Measurements from ENCODE around the gene IL34. TPM values are rescaled to one million over a fixed set of nuclear protein-coding genes. Genes with fewer than 3 reads are reported as not detected.

IL34 gene
- polyA plus RNA-seq, 1 experiment: 0.70 TPM

GRCh38 chr16:70674221-70675014 lies 28.1 kb downstream of the IL34 start:
- POLR2A ChIA-PET: no interaction called here
- DNase-seq (ENCODE audit: low read depth): no peak
- TF ChIP-seq, protein P1, sequence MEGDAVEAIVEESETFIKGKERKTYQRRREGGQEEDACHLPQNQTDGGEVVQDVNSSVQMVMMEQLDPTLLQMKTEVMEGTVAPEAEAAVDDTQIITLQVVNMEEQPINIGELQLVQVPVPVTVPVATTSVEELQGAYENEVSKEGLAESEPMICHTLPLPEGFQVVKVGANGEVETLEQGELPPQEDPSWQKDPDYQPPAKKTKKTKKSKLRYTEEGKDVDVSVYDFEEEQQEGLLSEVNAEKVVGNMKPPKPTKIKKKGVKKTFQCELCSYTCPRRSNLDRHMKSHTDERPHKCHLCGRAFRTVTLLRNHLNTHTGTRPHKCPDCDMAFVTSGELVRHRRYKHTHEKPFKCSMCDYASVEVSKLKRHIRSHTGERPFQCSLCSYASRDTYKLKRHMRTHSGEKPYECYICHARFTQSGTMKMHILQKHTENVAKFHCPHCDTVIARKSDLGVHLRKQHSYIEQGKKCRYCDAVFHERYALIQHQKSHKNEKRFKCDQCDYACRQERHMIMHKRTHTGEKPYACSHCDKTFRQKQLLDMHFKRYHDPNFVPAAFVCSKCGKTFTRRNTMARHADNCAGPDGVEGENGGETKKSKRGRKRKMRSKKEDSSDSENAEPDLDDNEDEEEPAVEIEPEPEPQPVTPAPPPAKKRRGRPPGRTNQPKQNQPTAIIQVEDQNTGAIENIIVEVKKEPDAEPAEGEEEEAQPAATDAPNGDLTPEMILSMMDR (IDR thresholded peaks at IDR 0.05; ENCODE audit: insufficient read depth, low read depth, low read length): no peak
- CTCF ChIA-PET: interaction anchor here (1.5 to 1.6 kb wide), 2 partner anchors 97 to 103 kb away, joined by 4 to 5 read pairs; no protein-coding TSS in a partner anchor
- no peaks in the 10 kb centered on the region for H3K27me3 ChIP-seq (ENCODE audit: control insufficient read depth, insufficient read depth, low read length)
- peaks cover 56% of the 10 kb centered on the region for H3K36me3 ChIP-seq (ENCODE audit: control insufficient read depth, insufficient read depth, low read length)
- no peak overlapping the region for H3K4me3 ChIP-seq (ENCODE audit: low read depth, low read length)

- POLR2A ChIA-PET: no interaction called here
- CTCF ChIA-PET: interaction anchor here (0.9 to 11.1 kb wide), 3 partner anchors 11 to 101 kb away, joined by 3 to 117 read pairs (median 5); no protein-coding TSS in a partner anchor
- TF ChIP-seq, protein P1 (IDR thresholded peaks at IDR 0.05; ENCODE audit: insufficient read depth, low read depth, low read length): no peak
- Histone ChIP-seq H3K27me3 (ENCODE audit: control insufficient read depth, insufficient read depth, low read length) (no peaks in the 10 kb centered on the region), H3K36me3 (ENCODE audit: control insufficient read depth, insufficient read depth, low read length) (peaks cover 61% of the 10 kb centered on the region), H3K4me3 (ENCODE audit: low read depth, low read length) (no peak overlapping the region)
- no peak for DNase-seq (ENCODE audit: low read depth)
Observed at GRCh38 chr16:70675851-70676513, 29.6 kb downstream of the IL34 start.

DNA sequence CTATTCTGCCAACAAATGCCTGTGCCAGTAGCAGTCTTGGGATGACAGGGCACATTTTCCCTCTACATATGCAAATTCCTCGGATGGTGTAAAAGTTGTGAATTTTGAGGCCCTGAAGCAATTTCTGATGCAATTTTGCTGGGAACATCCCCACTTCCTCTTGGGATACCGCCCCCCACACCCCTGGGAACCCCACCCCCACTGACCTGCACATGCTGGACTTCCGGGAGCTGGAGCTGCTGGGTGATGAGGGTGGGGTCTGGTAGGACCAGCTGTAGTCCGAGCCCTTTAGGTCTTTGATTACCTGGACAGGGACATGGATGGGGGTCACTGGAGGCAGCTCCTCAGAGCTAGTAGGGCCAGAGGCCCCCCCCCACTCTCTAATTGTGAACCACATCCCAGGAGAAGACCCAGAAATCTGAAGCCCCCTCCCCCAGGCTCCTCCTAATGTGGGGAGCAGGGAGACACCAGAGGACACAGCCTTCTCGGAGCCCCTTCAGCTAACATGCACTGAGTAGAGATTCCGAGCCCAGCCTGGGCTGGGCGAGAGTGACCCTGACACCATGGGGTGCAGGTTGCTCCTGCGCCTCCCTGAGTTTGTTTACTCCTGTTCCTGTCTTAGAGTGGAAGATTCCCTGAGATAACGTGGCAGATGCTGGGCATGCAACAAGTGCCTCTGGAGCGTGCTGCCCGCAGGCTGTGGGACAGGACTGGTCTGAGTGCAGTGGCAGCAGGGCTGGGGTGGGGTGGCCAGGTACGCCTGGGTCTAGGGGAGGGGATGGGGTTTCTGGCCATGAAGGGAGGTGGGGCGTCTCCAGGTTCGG lies 30.5 kb downstream of the IL34 start:
- TF ChIP-seq, protein P1 (IDR thresholded peaks at IDR 0.05; ENCODE audit: insufficient read depth, low read depth, low read length): no peak
- ChIA-PET POLR2A (no interaction called here), CTCF (interaction anchor here (0.9 to 11.1 kb wide), 3 partner anchors 10 to 100 kb away, joined by 3 to 117 read pairs (median 5); no protein-coding TSS in a partner anchor)
- Histone ChIP-seq H3K4me3 (ENCODE audit: low read depth, low read length) (no peak overlapping the region), H3K27me3 (ENCODE audit: control insufficient read depth, insufficient read depth, low read length) (no peaks in the 10 kb centered on the region), H3K36me3 (ENCODE audit: control insufficient read depth, insufficient read depth, low read length) (peaks cover 64% of the 10 kb centered on the region)
- no peak for DNase-seq (ENCODE audit: low read depth)

DNA sequence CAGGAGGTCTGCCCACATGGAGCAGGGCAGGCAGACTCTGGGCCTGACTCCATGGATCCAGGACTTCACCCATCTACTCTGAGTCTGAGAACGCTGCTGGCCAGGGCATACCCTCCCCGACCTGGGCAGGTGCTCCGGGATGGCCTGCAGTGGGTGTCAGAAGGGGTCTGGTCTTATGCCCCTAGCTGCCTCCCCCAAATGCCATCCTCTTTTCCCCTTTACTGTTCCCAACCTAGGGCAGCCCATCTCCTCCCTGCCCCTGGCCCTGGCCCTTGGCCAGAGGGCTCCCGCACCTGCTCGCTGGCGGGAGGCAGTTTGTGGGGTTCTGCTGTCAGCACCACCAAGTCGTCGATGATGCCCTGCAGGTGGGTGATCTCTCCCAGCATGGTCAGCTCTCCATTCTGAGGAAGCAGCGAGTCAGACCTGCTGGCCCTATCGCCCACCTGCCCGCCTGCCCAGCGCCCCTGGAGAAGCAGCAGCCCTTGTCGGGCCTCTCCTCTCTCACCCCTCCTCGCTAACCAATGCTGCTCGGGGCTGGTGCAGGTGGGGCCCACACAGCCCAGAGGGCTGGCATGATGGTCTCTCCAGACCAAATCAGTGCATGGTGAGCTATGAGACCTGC lies 31.3 kb downstream of the IL34 start:
- CTCF ChIA-PET: interaction anchor here (1.9 to 11.1 kb wide), 3 partner anchors 9 to 94 kb away, joined by 7 to 117 read pairs (median 13); no protein-coding TSS in a partner anchor
- peaks cover 67% of the 10 kb centered on the region for H3K36me3 ChIP-seq (ENCODE audit: control insufficient read depth, insufficient read depth, low read length)
- TF ChIP-seq, protein P1 (IDR thresholded peaks at IDR 0.05; ENCODE audit: insufficient read depth, low read depth, low read length): no peak
- POLR2A ChIA-PET: no interaction called here
- DNase-seq (ENCODE audit: low read depth): no peak
- no peak overlapping the region for H3K4me3 ChIP-seq (ENCODE audit: low read depth, low read length)
- H3K27me3 ChIP-seq (ENCODE audit: control insufficient read depth, insufficient read depth, low read length): no peaks in the 10 kb centered on the region

All from BJ (cell line).